Measurements from ENCODE around the gene C1QTNF3. TPM values are rescaled to one million over a fixed set of nuclear protein-coding genes. Genes with fewer than 3 reads are reported as not detected.

C1QTNF3 gene
- total and polyA plus RNA-seq, 11 donors, result 0.20 to 11.6 (median 0.93) TPM

DNA sequence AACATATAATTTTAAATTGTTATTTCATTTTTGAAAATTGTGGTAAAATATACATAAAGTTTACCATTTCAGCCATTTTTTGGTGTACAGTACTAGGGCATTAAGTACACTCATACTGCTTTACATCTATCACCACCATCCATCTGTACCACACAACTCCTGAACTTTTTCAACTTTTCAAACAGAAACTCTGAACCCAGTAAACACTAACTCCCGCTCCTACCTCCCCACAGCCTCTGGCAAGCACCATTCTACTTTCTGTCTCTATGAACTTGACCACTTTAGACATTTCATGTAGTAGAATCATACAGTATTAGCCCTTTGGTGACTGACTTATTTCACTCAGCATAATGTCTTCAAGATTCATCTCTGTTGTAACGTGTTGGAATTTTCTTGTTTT lies 50.1 kb downstream of the C1QTNF3 start:
- peaks cover 0 to 9% (median 3%) of the 10 kb centered on the region in 12 donors for H3K4me1 ChIP-seq
- H3K9me3 ChIP-seq, result no peaks in the 10 kb centered on the region
- H3K27me3 ChIP-seq, result no peaks in the 10 kb centered on the region
- intact Hi-C loops (cut with DNase I), result loop anchor here in 3 of 10 donors (10.0 kb wide), 1 partner anchor 472 kb away; no protein-coding TSS in a partner anchor
- no peak overlapping the region for H3K27ac ChIP-seq
- ATAC-seq, result no peak
- H3K4me3 ChIP-seq, result no peak overlapping the region
- WGBS, 4 donors, result 93 to 96% (median 93%) methylated on average over 2 of the region's 2 CpGs
- TF ChIP-seq, protein P1, sequence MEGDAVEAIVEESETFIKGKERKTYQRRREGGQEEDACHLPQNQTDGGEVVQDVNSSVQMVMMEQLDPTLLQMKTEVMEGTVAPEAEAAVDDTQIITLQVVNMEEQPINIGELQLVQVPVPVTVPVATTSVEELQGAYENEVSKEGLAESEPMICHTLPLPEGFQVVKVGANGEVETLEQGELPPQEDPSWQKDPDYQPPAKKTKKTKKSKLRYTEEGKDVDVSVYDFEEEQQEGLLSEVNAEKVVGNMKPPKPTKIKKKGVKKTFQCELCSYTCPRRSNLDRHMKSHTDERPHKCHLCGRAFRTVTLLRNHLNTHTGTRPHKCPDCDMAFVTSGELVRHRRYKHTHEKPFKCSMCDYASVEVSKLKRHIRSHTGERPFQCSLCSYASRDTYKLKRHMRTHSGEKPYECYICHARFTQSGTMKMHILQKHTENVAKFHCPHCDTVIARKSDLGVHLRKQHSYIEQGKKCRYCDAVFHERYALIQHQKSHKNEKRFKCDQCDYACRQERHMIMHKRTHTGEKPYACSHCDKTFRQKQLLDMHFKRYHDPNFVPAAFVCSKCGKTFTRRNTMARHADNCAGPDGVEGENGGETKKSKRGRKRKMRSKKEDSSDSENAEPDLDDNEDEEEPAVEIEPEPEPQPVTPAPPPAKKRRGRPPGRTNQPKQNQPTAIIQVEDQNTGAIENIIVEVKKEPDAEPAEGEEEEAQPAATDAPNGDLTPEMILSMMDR (IDR thresholded peaks at IDR 0.05), result no peak
- TF ChIP-seq POLR2A (IDR thresholded peaks at IDR 0.05), result no peak
- peaks cover 0 to 34% (median 20%) of the 10 kb centered on the region in 9 donors for H3K36me3 ChIP-seq
- no peak for DNase-seq

DNA sequence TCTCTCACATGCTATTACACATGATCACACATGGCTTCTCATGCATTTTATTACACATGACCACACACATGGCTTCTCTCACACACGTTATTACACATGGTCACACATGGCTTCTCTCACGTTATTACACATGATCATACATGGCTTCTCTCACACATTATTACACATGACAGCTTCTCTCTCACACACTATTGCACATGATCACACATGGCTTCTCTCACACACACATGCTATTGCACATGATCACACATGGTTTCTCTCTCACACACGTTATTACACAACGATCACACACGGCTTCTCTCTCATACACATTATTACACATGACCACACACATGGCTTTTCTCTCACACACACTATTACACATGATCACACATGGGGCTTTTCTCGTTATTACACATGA lies 57.6 kb downstream of the C1QTNF3 start:
- intact Hi-C loops (cut with DNase I), result no loop called here
- no peak for DNase-seq
- Histone ChIP-seq H3K27ac (no peak overlapping the region), H3K4me1 (no peaks in the 10 kb centered on the region), H3K36me3 (peaks cover 0 to 34% (median 21%) of the 10 kb centered on the region in 9 donors), H3K27me3 (no peaks in the 10 kb centered on the region), H3K4me3 (no peak overlapping the region), H3K9me3 (no peaks in the 10 kb centered on the region)
- 95 to 98% (median 96%) methylated on average over 6 of the region's 6 CpGs for whole genome bisulfite sequencing, 4 donors
- TF ChIP-seq, protein P1 (IDR thresholded peaks at IDR 0.05), result no peak
- TF ChIP-seq POLR2A (IDR thresholded peaks at IDR 0.05), result no peak
- no peak for ATAC-seq

DNA sequence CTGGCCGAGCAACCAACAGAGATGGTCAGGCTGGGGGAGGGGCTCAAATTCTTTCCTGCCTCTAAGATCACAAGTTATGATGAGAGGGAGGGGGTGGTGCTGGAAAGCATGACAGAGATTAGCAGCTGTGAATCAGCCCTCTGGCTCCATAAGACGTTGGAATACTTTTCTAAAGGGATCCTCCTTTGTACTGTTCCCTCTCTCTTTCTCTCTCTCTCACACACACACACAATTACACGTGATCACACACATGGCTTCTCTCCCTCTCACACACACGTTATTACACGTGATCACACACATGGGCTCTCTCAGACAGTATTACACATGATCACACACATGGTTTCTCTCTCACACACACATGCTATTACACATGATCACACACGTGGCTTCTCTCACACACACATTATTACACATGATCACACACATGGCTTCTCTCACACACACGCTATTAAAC lies 58.3 kb downstream of the C1QTNF3 start, which contains the start of gene SLC45A2:
TSS of gene SLC45A2 (minus strand) at position 23 of the 454 bp plus-strand sequence. CDS start 110 bp downstream, outside the sequence.
- Histone ChIP-seq H3K4me3 (no peak within 1 kb of the TSS), H3K4me1 (no peaks in the 10 kb centered on the region), H3K27me3 (no peaks in the 10 kb centered on the region), H3K9me3 (no peaks in the 10 kb centered on the region), H3K36me3 (peaks cover 0 to 33% (median 21%) of the 10 kb centered on the region in 9 donors), H3K27ac (no peak within 1 kb of the TSS)
- intact Hi-C loops (cut with DNase I), result no loop called here
- no peak for DNase-seq
- TF ChIP-seq POLR2A (IDR thresholded peaks at IDR 0.05), result no peak
- TF ChIP-seq, protein P1 (IDR thresholded peaks at IDR 0.05), result no peak
- no peak for ATAC-seq
- WGBS, 4 donors, result 70 to 76% (median 74%) methylated on average over 7 of the region's 7 CpGs

DNA sequence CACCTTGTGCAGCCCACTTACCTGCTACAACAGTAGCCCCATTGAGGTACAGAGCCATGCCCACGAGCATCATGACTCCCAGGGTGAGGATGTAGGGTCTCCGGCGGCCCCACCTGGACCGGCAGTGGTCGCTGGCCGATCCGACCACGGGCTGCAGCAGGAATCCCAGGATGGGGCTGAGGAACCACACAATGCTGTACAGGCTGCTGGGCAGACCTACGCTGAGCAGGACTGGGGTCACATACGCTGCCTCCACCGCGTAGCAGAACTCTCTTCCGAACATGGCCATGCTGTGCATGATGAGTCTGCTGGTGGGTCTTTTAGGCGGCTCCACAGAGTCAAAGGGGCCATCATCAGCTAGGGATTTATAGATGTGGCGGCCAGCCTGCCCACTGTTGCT lies 58.8 kb downstream of the C1QTNF3 start:
- no peak for ATAC-seq

More for the DNA sequence above, 58.8 kb downstream of the C1QTNF3 start:
- TF ChIP-seq, protein P1 (IDR thresholded peaks at IDR 0.05), result no peak
- TF ChIP-seq POLR2A (IDR thresholded peaks at IDR 0.05), result no peak
- Histone ChIP-seq H3K4me3 (no peak overlapping the region), H3K36me3 (peaks cover 0 to 29% (median 20%) of the 10 kb centered on the region in 9 donors), H3K27ac (no peak overlapping the region), H3K27me3 (no peaks in the 10 kb centered on the region), H3K4me1 (no peaks in the 10 kb centered on the region), H3K9me3 (no peaks in the 10 kb centered on the region)
- 96 to 99% (median 96%) methylated on average over 5 to 15 of the region's 15 CpGs for WGBS, 4 donors
- no peak for DNase-seq
- intact Hi-C loops (cut with DNase I), result no loop called here
